ENCODE measurements around the gene ZNF682. TPM values are rescaled to one million over a fixed set of nuclear protein-coding genes. Genes with fewer than 3 reads are reported as not detected.
"Not testable (repeated sequence)": the region's sequence is repeated elsewhere in the genome, so short reads cannot be mapped to it uniquely, and the experiment has no call there.

Gene ZNF682
- total RNA-seq, 1 experiment from 2014 or later: 3.9 TPM

DNA sequence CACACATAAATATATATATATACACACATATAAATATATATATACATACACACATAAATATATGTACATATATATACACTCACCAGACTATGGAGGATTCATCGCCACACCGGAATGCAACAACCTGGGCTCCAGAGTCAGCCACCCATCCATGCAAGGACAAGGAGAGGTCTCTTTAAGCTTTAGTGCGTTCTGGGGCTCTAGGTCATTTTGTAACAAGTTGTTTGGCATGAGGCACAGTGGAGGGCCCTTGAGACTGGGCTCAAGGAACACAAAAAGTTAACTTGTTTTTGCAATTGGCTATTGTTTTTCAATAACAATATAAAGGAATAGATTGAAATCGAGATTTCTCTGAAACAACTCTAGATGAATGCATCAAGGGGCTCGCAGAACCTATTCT, 33.6 kb upstream of the ZNF682 start:
- H3K9me3 ChIP-seq (ENCODE audit: insufficient read depth, low read depth): peaks cover 9% of the 10 kb centered on the region; the same call in 1 of the 2 replicates
- intact Hi-C loops (cut with micrococcal nuclease; ENCODE audit: unreplicated experiment): no loop called here
- no peaks in the 10 kb centered on the region; the same call in 1 of the 2 replicates for H3F3A ChIP-seq (ENCODE audit: insufficient read depth, low read depth)

DNA sequence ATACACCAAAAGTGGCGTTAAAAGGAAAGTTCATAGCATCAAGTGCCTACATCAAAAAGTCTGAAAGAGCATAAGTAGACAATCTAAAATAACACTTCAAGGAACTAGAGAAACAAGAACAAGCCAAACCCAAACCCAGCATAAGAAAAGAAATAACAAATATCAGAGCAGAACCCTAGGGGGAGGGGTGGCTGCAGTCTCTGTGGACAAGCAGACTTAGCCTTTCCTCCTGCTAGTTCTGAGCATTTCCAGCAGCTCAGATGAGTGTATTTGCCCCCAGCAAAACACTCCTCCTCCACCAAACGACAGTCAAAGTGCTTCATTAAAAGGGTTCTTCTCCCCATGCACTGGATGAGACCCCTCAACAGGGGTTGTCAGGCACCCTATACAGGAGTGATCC, 31.4 kb upstream of the ZNF682 start:
- no peak overlapping the region for H3K27ac ChIP-seq
- H3K79me2 ChIP-seq (ENCODE audit: low read depth): no peaks in the 10 kb centered on the region
- no peak overlapping the region for H3K4me2 ChIP-seq
- DNase-seq: no peak
- H4K20me1 ChIP-seq (ENCODE audit: insufficient read depth): no peaks in the 10 kb centered on the region
- ChIA-PET CTCF (no interaction called here), POLR2A (ENCODE audit: unreplicated experiment) (no interaction called here)
- H3K9me2 ChIP-seq (ENCODE audit: insufficient read depth): no peaks in the 10 kb centered on the region
- no peaks in the 10 kb centered on the region for H3K36me3 ChIP-seq (ENCODE audit: low read depth)
- peaks cover 9% of the 10 kb centered on the region; the same call in 1 of the 2 replicates for H3K9me3 ChIP-seq (ENCODE audit: insufficient read depth, low read depth)
- intact Hi-C loops (cut with micrococcal nuclease; ENCODE audit: unreplicated experiment): no loop called here
- no peaks in the 10 kb centered on the region for H3F3A ChIP-seq (ENCODE audit: insufficient read depth, low read depth)
- peaks cover 6% of the 10 kb centered on the region; the same call in 1 of the 2 replicates for H3K27me3 ChIP-seq (ENCODE audit: insufficient read depth, low read depth)
- no peaks in the 10 kb centered on the region for H3K4me1 ChIP-seq (replicated peaks; ENCODE audit: insufficient read depth)
- no peak overlapping the region for H2AFZ ChIP-seq
- no peak for TF ChIP-seq EZH2 (IDR thresholded peaks at IDR 0.05; ENCODE audit: low read depth)
- TF ChIP-seq, protein P1, sequence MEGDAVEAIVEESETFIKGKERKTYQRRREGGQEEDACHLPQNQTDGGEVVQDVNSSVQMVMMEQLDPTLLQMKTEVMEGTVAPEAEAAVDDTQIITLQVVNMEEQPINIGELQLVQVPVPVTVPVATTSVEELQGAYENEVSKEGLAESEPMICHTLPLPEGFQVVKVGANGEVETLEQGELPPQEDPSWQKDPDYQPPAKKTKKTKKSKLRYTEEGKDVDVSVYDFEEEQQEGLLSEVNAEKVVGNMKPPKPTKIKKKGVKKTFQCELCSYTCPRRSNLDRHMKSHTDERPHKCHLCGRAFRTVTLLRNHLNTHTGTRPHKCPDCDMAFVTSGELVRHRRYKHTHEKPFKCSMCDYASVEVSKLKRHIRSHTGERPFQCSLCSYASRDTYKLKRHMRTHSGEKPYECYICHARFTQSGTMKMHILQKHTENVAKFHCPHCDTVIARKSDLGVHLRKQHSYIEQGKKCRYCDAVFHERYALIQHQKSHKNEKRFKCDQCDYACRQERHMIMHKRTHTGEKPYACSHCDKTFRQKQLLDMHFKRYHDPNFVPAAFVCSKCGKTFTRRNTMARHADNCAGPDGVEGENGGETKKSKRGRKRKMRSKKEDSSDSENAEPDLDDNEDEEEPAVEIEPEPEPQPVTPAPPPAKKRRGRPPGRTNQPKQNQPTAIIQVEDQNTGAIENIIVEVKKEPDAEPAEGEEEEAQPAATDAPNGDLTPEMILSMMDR (conservative IDR thresholded peaks at IDR 0.05): no peak
- no peak overlapping the region for H3K4me3 ChIP-seq
- no TSS peak for BruUV-seq (replicated peaks)

More for the DNA sequence above, 33.6 kb upstream of the ZNF682 start:
- POLR2A ChIA-PET (ENCODE audit: unreplicated experiment): no interaction called here
- H3K79me2 ChIP-seq (ENCODE audit: low read depth): no peaks in the 10 kb centered on the region
- BruUV-seq (replicated peaks): no TSS peak
- no peak overlapping the region for H2AFZ ChIP-seq
- H3K27ac ChIP-seq: no peak overlapping the region
- no peaks in the 10 kb centered on the region for H3K36me3 ChIP-seq (ENCODE audit: low read depth)
- peaks cover 2% of the 10 kb centered on the region; the same call in 1 of the 2 replicates for H3K27me3 ChIP-seq (ENCODE audit: insufficient read depth, low read depth)
- no peak overlapping the region for H3K4me3 ChIP-seq
- H3K4me2 ChIP-seq: no peak overlapping the region
- no peaks in the 10 kb centered on the region; the same call in 1 of the 2 replicates for H3K4me1 ChIP-seq (replicated peaks; ENCODE audit: insufficient read depth)
- DNase-seq: no peak
- CTCF ChIA-PET: no interaction called here
- H3K9me2 ChIP-seq (ENCODE audit: insufficient read depth): no peaks in the 10 kb centered on the region
- H4K20me1 ChIP-seq (ENCODE audit: insufficient read depth): no peaks in the 10 kb centered on the region
- no peak for TF ChIP-seq EZH2 (IDR thresholded peaks at IDR 0.05; ENCODE audit: low read depth)
- TF ChIP-seq, protein P1 (conservative IDR thresholded peaks at IDR 0.05): no peak

- H3K27me3 ChIP-seq (ENCODE audit: insufficient read depth, low read depth); POLR2A ChIA-PET (ENCODE audit: unreplicated experiment); BruUV-seq (replicated peaks); H3K36me3 ChIP-seq (ENCODE audit: low read depth); H3K4me3 ChIP-seq; H3K79me2 ChIP-seq (ENCODE audit: low read depth); DNase-seq; H2AFZ ChIP-seq; intact Hi-C loops (cut with micrococcal nuclease; ENCODE audit: unreplicated experiment); H3K27ac ChIP-seq; H3K9me2 ChIP-seq (ENCODE audit: insufficient read depth); H3K9me3 ChIP-seq (ENCODE audit: insufficient read depth, low read depth); H3K4me2 ChIP-seq; H3F3A ChIP-seq (ENCODE audit: insufficient read depth, low read depth); H3K4me1 ChIP-seq (replicated peaks; ENCODE audit: insufficient read depth); H4K20me1 ChIP-seq (ENCODE audit: insufficient read depth); CTCF ChIA-PET: not testable (repeated sequence)
Measured at GRCh38 chr19:20068559-20068958, 29.3 kb upstream of the ZNF682 start.

GRCh38 chr19:20067943-20068342, 28.6 kb upstream of the ZNF682 start:
- Histone ChIP-seq H3K27ac (no peak overlapping the region), H3K4me3 (no peak overlapping the region), H3K79me2 (ENCODE audit: low read depth) (no peaks in the 10 kb centered on the region), H3K4me2 (no peak overlapping the region), H3K9me2 (ENCODE audit: insufficient read depth) (no peaks in the 10 kb centered on the region), H4K20me1 (ENCODE audit: insufficient read depth) (no peaks in the 10 kb centered on the region), H2AFZ (no peak overlapping the region), H3K27me3 (ENCODE audit: insufficient read depth, low read depth) (peaks cover 6% of the 10 kb centered on the region; the same call in 1 of the 2 replicates), H3F3A (ENCODE audit: insufficient read depth, low read depth) (no peaks in the 10 kb centered on the region), H3K9me3 (ENCODE audit: insufficient read depth, low read depth) (peaks cover 9% of the 10 kb centered on the region; the same call in 1 of the 2 replicates), H3K4me1 (replicated peaks; ENCODE audit: insufficient read depth) (no peaks in the 10 kb centered on the region), H3K36me3 (ENCODE audit: low read depth) (no peaks in the 10 kb centered on the region)
- TF ChIP-seq, protein P1 (conservative IDR thresholded peaks at IDR 0.05): no peak
- no TSS peak for BruUV-seq (replicated peaks)
- POLR2A ChIA-PET (ENCODE audit: unreplicated experiment): no interaction called here
- CTCF ChIA-PET: no interaction called here
- intact Hi-C loops (cut with micrococcal nuclease; ENCODE audit: unreplicated experiment): no loop called here
- DNase-seq: no peak
